ENCODE measurements around the gene POLR2J2. TPM values are rescaled to one million over a fixed set of nuclear protein-coding genes. Genes with fewer than 3 reads are reported as not detected.
"Not testable (repeated sequence)": the region's sequence is repeated elsewhere in the genome, so short reads cannot be mapped to it uniquely, and the experiment has no call there.

POLR2J2 gene
- total and polyA plus RNA-seq, 9 donors = 0.25 to 3.3 (median 0.99) TPM; not detected in 1

GRCh38 chr7:102695033-102695552 lies 23.6 kb upstream of the POLR2J2 start:
- not testable (repeated sequence) for H3K4me3 ChIP-seq (ENCODE audit: low read length); H3K27ac ChIP-seq (ENCODE audit: low read length); H3K9me3 ChIP-seq (replicated peaks; ENCODE audit: control insufficient read depth, low read depth, low read length); H3K27me3 ChIP-seq (ENCODE audit: control insufficient read depth, insufficient read depth, low read length); DNase-seq; H3K36me3 ChIP-seq (ENCODE audit: control insufficient read depth, insufficient read depth, low read length); H3K4me1 ChIP-seq (ENCODE audit: control insufficient read depth, insufficient read depth, low read length)
- no CpG with 5 or more reads among the region's 3 CpGs for WGBS (ENCODE audit: insufficient coverage)

DNA sequence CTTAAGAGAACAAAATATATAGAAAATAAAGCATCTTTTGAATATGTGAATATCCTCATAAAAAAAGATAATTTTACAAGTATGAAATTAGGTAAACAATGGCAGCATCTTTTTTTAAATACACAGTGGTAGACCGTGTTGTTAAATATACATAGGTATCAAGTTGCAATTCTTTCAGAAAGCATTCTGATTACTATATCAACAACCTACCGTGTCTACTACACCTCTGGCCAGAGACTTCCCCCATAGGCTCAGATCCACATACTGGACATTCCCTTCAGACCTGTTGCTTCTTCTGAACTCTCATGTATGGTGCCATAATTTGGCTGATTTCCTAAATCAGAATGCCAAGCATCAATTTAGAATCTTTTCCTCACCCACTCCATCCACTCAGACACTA lies 22.5 kb upstream of the POLR2J2 start:
- H3K4me1 ChIP-seq (ENCODE audit: control insufficient read depth, insufficient read depth, low read length); H3K9me3 ChIP-seq (replicated peaks; ENCODE audit: control insufficient read depth, low read depth, low read length); H3K4me3 ChIP-seq (ENCODE audit: low read length); DNase-seq; H3K27me3 ChIP-seq (ENCODE audit: control insufficient read depth, insufficient read depth, low read length); H3K36me3 ChIP-seq (ENCODE audit: control insufficient read depth, insufficient read depth, low read length); H3K27ac ChIP-seq (ENCODE audit: low read length): not testable (repeated sequence)
- no CpG with 5 or more reads among the region's 2 CpGs for WGBS (ENCODE audit: insufficient coverage)

DNA sequence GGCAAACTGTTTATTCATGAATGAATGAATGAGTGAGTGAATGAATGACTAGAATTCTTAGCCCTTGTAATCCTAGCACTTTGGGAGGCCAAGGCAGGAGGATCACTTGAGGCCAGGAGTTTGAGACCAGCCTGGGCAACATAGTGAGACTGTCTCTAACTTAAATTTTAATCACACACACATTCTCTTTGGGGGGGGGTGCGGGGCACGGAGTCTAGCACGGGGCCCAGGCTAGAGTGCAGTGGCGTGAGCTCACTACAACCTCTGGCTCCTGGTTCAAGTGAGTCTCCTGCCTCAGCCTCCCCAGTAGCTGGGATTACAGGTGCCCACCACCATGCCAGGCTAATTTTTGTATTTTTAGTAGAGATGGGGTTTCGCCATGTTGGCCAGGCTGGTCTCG lies 19.1 kb upstream of the POLR2J2 start:
- not testable (repeated sequence) for H3K27ac ChIP-seq (ENCODE audit: low read length); H3K36me3 ChIP-seq (ENCODE audit: control insufficient read depth, insufficient read depth, low read length); DNase-seq; H3K4me1 ChIP-seq (ENCODE audit: control insufficient read depth, insufficient read depth, low read length); H3K9me3 ChIP-seq (replicated peaks; ENCODE audit: control insufficient read depth, low read depth, low read length); H3K27me3 ChIP-seq (ENCODE audit: control insufficient read depth, insufficient read depth, low read length); H3K4me3 ChIP-seq (ENCODE audit: low read length)
- no CpG with 5 or more reads among the region's 6 CpGs for WGBS (ENCODE audit: insufficient coverage)

- not testable (repeated sequence) for H3K27ac ChIP-seq (ENCODE audit: low read length); H3K4me3 ChIP-seq (ENCODE audit: low read length); H3K36me3 ChIP-seq (ENCODE audit: control insufficient read depth, insufficient read depth, low read length); H3K27me3 ChIP-seq (ENCODE audit: control insufficient read depth, insufficient read depth, low read length); H3K9me3 ChIP-seq (replicated peaks; ENCODE audit: control insufficient read depth, low read depth, low read length); DNase-seq; H3K4me1 ChIP-seq (ENCODE audit: control insufficient read depth, insufficient read depth, low read length)
- no CpG with 5 or more reads among the region's 74 CpGs for WGBS (ENCODE audit: insufficient coverage)
Measured at GRCh38 chr7:102689436-102690282, 18.2 kb upstream of the POLR2J2 start.

DNA sequence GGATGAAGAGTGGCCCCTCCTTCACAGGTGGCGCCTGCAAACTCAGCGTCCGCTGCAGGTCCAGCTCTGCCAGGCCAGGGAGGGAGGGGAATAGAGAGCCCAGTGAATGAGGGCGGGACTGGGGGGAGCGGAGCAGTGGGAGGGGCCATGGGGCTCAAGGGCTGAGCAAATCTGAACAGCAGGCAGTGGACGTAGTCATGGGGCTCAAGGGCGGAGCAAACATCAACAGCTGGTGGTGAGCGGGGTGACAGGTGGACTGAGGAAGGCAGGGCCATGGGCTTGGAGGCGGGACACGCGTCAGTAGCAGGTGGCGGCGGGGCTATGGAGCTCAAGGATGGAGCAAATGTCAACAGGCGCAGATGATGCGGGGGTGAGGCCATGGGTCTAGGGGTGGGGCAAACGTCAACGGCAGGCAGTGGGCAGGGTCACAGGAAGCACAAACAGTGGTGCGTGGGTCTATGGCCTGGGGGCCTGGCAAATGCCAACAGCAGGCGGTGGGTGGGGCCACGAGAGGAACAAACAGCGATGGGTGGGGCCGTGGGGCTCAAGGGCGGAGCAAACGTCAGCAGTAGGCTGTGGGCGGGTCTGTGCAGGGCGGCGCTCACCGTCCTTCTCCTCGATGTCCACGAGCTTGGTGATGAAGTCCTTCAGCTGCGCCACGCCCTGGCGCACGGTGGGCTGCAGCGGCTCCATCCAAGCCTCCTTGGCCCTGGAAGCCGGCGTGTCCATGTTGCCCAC lies 17.0 kb upstream of the POLR2J2 start:
- H3K9me3 ChIP-seq (replicated peaks; ENCODE audit: control insufficient read depth, low read depth, low read length); H3K4me3 ChIP-seq (ENCODE audit: low read length); H3K4me1 ChIP-seq (ENCODE audit: control insufficient read depth, insufficient read depth, low read length); H3K27ac ChIP-seq (ENCODE audit: low read length); H3K27me3 ChIP-seq (ENCODE audit: control insufficient read depth, insufficient read depth, low read length); H3K36me3 ChIP-seq (ENCODE audit: control insufficient read depth, insufficient read depth, low read length); DNase-seq: not testable (repeated sequence)
- WGBS (ENCODE audit: insufficient coverage) = no CpG with 5 or more reads among the region's 37 CpGs

DNA sequence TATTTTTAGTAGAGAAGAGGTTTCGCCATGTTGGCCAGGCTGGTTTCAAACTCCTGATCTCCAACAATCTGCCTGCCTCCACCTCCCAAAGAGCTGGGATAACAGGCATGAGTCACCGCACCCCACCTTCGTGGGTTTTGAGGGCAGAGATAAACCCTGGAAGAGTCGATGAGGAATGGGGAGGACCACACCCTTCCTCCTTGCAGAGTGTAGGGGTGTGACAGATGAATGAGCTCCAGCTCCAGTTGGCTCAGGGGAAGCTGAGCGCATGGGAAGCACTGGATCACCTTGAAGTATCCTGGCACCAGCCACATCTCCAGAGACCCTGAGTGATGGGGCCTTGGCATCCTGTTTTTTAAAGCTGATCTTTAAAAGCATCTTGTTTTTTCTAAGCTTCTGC lies 11.1 kb upstream of the POLR2J2 start:
- H3K27me3 ChIP-seq (ENCODE audit: control insufficient read depth, insufficient read depth, low read length); H3K27ac ChIP-seq (ENCODE audit: low read length); H3K4me1 ChIP-seq (ENCODE audit: control insufficient read depth, insufficient read depth, low read length); H3K9me3 ChIP-seq (replicated peaks; ENCODE audit: control insufficient read depth, low read depth, low read length); DNase-seq; H3K36me3 ChIP-seq (ENCODE audit: control insufficient read depth, insufficient read depth, low read length); H3K4me3 ChIP-seq (ENCODE audit: low read length): not testable (repeated sequence)
- WGBS (ENCODE audit: insufficient coverage) = no CpG with 5 or more reads among the region's 5 CpGs

GRCh38 chr7:102680780-102681179 lies 9.3 kb upstream of the POLR2J2 start:
- not testable (repeated sequence) for H3K4me1 ChIP-seq (ENCODE audit: control insufficient read depth, insufficient read depth, low read length); H3K36me3 ChIP-seq (ENCODE audit: control insufficient read depth, insufficient read depth, low read length); DNase-seq; H3K27ac ChIP-seq (ENCODE audit: low read length); H3K4me3 ChIP-seq (ENCODE audit: low read length); H3K27me3 ChIP-seq (ENCODE audit: control insufficient read depth, insufficient read depth, low read length); H3K9me3 ChIP-seq (replicated peaks; ENCODE audit: control insufficient read depth, low read depth, low read length)
- no CpG with 5 or more reads among the region's 5 CpGs for WGBS (ENCODE audit: insufficient coverage)

DNA sequence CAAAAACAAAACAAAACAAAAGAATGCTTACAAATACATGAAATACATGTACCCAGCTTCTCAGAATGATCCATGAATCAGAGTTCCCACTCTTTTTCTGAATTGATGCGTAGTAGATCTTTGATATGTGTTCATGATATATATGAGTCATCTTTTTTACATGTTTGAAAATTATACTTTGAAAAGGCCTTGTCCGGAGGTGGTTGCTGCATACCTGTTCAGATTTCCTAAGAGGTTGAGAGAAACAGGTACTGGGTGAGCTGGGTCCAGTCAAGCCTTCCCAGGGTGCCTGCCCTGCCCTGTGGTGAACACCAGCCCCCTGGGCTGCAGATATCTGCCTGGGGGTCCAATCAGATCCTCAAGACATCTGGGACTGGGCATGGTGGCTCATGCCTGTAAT lies 4.1 kb upstream of the POLR2J2 start:
- H3K27ac ChIP-seq (ENCODE audit: low read length); DNase-seq; H3K4me3 ChIP-seq (ENCODE audit: low read length); H3K9me3 ChIP-seq (replicated peaks; ENCODE audit: control insufficient read depth, low read depth, low read length); H3K27me3 ChIP-seq (ENCODE audit: control insufficient read depth, insufficient read depth, low read length); H3K36me3 ChIP-seq (ENCODE audit: control insufficient read depth, insufficient read depth, low read length); H3K4me1 ChIP-seq (ENCODE audit: control insufficient read depth, insufficient read depth, low read length): not testable (repeated sequence)
- no CpG with 5 or more reads among the region's 2 CpGs for WGBS (ENCODE audit: insufficient coverage)

- H3K4me1 ChIP-seq (ENCODE audit: control insufficient read depth, insufficient read depth, low read length); H3K9me3 ChIP-seq (replicated peaks; ENCODE audit: control insufficient read depth, low read depth, low read length); H3K27me3 ChIP-seq (ENCODE audit: control insufficient read depth, insufficient read depth, low read length); H3K27ac ChIP-seq (ENCODE audit: low read length); H3K36me3 ChIP-seq (ENCODE audit: control insufficient read depth, insufficient read depth, low read length); H3K4me3 ChIP-seq (ENCODE audit: low read length); DNase-seq: not testable (repeated sequence)
- WGBS (ENCODE audit: insufficient coverage) = no CpG with 5 or more reads among the region's 9 CpGs
Measured at GRCh38 chr7:102673447-102674067, 2.1 kb upstream of the POLR2J2 start.

- not testable (repeated sequence) for H3K27ac ChIP-seq (ENCODE audit: low read length); H3K27me3 ChIP-seq (ENCODE audit: control insufficient read depth, insufficient read depth, low read length); H3K4me3 ChIP-seq (ENCODE audit: low read length); H3K36me3 ChIP-seq (ENCODE audit: control insufficient read depth, insufficient read depth, low read length); H3K4me1 ChIP-seq (ENCODE audit: control insufficient read depth, insufficient read depth, low read length); DNase-seq; H3K9me3 ChIP-seq (replicated peaks; ENCODE audit: control insufficient read depth, low read depth, low read length)
- WGBS (ENCODE audit: insufficient coverage) = no CpG with 5 or more reads among the region's 9 CpGs
Measured at GRCh38 chr7:102671956-102672307, 469 bp upstream of the POLR2J2 start.
